NCI-H2196 (cell line): ENCODE measurements around the gene DNAH10.

Experiments
- DNase-seq: peaks from one replicate; lab custom pipeline; 2025; ENCODE audit not compliant: unreplicated experiment; lab: John Stamatoyannopoulos, UW

DNAH10 gene

DNA sequence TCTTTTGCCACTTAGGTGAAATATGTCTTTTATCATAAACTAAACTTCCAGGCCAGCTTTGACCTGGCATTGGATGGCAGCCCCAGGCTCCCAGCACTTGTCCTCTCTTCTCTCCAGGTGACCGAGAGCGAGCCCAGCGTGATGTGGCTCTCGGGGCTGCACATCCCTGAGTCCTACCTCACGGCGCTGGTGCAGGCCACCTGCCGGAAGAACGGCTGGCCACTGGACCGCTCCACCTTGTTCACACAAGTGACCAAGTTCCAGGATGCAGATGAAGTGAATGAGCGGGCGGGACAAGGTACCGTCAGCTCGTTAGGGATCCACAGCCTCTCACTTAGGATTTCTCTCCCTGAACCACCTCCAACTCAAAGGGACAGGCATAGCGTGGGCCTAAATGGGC, 171.1 kb downstream of the DNAH10 start:
- no peak for DNase-seq

DNA sequence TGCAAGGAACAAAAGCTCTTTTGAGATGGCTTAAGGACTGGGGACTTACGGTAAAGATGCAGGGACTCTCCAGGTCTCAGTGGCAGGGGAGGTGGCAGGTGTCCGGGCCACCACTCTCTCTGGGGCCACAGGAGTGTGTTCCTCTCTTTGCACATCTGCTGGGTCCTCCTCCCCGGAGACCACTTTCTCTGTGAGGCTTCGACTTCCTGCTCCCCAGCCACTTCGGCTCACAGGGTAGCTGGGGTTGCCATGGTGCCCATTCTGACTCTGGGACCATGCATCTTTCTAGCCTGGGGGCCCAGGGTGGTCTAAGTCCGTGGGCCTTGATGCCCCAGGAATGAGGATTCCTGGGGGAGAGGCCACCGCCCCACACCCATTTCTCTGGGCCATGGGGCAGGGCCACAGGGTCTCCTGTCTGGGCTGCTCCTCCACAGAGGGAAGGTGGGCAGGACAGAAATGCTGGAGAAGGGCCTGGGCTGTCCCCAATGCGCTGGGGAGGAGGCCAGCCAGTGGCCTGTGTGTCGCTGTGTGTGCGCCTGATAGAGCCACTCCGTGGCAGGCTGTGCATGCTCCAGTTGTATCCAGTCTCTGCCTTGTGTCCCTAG, 172.0 kb downstream of the DNAH10 start:
- no peak for DNase-seq

DNA sequence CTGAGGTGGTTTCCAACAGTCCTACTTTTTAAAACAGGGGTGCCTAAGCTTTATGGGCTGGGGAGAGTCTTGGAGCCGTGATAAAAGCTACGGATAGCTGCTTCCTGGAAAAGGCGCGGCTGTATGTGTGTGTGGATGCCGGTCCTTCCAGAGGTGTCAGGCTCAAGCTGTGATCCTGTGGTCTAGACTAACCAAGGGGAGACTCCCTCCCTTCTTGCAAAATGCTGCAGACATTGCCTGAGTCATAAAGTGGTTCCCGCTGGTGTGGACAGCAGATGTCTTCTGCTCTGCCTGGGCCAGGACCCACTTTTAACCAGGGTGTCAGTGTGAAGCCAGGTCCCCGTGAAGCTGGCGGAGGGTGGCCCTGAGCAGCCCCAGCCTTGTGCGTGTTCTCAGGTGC, 172.7 kb downstream of the DNAH10 start:
- DNase-seq = no peak

DNA sequence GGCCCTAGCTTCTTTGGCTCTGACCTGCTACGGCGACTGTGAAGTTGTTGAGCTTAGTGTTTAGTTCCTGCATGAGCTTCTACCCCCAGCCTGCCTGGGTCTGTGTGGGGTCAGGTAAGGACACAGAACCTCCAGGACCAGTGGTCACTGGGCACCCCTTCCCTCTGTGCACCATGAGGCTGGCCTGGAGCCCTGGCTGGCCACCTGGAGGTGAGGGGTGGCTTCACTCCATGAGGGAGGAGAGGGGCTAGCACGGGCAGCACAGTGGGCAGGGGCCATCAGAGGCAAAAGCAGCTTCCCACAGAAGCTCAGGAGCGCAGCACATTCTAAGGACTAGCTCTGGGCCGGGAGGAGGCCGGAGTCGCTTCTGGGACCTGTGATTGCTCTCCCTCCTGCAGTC, 173.9 kb downstream of the DNAH10 start:
- DNase-seq = no peak

DNA sequence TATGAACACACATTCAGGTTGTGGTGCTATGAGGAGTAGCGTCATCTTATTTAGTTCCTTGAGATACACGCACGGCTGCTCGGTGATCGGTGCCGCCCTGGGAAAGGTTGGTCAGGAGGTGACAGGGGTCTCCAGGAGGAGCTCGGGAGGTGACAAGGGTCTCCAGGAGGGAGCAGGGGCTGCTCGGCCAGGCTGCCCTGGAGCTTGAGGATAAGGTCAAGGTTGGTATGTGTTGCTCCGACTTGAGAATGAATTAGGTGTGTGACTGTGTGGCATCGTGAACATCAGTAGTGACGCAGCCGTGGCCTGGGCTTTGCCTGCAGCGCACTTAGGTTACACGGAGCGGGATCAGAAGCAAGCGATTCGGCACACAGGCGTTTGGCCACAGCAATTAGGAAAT, 174.4 kb downstream of the DNAH10 start:
- DNase-seq = no peak

DNA sequence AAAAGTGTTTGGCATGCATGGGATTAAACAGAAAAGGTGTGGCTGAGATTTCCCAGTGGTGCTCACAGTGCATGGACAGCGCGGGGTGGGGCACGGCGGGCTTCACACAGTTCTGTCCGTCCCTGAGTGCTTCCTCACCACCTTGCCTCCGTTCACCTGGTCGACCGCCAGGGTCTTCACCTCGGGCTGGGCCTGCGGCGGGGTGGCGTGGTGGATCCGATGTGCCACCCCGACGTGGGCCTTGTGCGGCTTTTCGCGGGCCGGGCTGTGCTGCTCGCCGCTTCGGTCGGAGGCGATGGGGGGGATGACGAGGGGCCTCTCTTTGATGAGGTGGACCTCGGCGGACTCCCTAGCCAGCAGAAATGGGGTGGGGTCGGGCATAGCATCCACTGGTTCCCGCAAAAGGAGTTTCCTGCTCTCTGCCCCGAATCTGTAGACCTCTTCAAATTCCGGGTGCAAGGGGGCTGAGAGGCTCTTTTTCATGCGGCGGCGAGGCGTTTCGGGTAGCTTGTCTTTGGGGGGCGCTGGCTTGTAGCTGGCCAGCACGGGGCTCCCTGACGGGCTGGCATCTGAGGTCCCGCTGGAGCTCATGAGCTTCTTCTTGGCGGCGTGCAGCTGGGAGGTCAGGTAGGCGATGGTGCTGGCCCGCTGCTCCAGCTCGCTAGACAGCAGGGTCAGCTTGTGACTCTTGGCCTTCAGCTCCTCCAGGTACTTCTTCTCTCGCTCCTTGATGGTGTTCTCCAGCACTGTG, 175.0 kb downstream of the DNAH10 start:
- DNase-seq = no peak

DNA sequence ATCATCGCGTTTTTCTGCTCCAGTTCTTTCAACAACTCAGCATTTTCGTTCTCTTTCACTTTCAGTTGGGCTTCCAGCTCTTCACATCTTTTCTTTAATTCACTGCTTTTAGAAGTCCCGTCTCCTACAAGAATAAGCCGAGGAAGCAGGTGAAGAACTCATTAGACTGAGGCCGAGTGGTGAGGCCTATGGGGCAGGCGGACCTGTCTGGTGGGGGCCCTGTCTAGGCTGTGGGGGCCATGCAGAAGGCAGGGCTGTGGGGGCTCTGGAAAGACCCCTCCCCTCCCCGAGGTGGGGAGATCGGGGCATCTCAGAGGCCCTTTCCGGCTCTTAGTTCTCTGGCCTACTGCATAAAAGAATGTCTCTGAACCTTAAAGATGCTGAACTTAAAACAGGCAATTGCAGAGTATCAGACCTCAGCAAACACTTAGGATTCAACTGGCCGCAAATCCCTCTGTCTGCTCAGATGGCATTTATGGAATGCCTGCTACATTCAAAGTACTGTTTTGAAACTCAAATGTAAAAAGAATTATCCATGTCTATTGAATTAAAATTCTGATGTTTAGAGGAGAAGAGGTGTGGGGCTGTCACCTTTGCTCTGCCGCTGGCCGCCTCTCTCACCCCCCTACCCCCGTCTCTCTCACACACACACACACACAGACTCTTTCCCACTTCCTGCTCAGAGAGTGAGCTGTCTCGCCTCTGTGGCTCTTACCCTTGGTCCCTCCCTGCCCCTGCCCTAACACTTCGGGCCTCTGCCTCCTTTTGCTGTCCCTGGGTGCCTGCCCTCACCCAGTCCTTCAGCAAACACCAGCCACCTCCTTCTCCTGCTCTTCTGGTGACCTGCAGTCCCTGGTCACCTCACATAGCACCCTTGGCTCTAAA, 175.8 kb downstream of the DNAH10 start:
- no peak for DNase-seq

DNA sequence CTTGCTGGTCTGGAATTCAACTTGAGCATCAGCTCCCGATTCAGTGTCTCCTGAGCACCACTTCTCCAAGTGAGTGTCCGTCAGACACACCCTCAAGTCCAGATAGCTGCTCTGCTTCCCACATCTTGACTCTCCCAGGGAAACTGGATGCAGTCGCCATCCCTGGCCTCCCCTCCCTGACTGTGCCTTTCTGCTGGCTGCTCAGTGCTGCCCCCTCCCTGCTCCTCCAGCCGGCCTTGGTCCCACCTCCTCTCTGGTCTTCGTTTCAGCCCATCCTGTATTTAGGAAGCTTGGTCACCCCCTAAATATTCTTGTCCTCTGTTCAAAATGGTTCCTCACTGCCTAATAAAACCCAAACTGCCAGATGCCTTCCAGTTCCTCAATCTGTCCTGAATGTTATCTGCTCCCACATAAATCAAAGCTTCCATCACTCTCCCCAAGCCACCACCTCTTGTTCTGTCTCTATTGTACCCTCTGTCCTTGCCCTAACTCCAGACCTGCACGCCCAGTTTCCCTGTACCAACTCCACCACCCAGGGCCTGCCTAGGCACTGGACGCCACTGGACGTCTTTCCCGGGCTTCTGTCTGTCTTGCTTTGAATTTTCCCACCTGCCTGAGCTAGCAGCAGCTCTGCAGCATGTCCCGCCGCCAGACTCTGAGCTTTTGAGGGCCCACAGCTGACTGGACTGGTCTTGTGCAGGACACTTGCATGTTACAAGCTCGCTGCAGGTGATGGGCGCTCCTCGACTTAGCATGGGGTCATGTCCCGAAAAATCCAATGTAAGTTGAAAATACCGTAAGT, 176.8 kb downstream of the DNAH10 start:
- DNase-seq = no peak

DNA sequence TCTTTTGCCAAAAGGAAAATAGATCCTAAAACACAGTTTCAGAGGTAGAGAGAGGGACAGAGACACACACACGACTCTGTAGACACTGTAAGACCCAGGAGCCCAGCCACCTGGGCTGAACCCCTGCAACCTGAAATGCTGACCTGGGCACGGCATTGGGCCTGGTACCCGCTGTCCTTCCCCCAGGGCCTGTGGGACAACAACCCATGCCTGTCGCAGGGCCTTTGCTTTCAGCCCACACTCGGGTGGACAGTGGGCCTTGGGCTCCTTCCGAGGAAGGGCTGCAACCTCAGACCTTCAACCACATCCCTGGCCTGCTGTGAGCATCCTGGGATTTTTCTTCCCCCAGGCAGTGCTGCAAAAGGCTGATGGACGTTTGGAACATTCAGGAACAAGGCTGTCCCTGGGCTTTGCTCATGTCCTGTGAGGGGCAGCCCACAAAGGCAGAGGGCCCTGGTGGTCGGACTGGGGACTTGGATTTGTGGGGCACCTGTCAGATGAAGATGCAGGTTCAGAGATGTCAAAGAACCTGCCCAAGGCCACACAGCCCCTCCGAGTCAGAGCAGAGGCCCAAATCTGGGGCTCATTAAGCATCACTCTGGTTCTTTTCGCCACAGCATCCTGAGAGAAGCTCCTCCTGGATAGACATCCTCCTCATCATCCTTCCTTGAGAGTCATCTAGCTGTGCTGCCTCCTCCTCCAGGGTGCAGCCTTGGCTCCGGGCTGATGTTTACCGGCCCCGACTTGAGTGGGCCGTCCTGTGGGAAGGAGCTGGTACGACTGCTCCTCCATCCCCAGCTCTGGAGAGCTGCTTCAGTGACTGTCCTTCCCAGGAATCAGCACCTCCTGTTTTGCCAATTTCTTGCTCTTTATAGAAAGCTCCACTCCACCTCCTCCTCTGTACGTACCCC, 177.9 kb downstream of the DNAH10 start:
- no peak for DNase-seq

DNA sequence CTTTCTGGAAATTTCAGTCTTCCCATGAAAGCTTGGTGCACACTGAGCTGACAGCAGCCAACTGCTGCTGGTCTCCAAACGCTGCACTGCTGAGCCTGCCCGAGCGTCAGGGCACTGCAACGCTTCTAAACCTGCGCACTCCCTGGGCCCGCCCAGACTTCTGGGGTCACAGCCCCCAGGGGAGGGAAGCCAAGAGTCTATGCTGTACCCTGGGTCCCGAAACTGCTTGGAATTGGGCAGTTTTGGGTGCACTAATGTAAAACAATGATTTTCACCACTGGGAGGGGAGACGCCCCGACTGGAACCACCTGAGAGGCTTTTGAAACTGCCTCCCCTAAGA, 178.5 kb downstream of the DNAH10 start:
- no peak for DNase-seq

DNA sequence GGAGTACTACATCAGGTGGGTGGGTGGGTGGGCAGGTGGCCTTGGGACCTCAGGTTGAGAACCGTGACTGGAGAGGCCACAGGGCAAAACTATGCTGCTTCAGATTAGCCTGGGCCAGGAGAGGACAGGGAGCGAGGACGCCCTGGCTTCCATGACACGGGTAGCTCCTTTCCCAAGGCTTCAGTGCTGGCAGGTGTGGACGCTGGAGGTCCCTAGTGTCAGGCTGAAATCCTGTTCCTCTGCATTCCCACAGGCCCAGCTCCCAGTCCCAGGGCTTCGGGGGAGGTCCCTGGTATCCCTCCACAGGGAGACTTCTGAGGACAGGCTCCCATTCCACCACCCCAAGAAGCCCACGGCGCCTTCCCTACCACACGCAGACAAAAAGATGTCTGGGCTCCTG, 178.9 kb downstream of the DNAH10 start:
- DNase-seq = no peak

DNA sequence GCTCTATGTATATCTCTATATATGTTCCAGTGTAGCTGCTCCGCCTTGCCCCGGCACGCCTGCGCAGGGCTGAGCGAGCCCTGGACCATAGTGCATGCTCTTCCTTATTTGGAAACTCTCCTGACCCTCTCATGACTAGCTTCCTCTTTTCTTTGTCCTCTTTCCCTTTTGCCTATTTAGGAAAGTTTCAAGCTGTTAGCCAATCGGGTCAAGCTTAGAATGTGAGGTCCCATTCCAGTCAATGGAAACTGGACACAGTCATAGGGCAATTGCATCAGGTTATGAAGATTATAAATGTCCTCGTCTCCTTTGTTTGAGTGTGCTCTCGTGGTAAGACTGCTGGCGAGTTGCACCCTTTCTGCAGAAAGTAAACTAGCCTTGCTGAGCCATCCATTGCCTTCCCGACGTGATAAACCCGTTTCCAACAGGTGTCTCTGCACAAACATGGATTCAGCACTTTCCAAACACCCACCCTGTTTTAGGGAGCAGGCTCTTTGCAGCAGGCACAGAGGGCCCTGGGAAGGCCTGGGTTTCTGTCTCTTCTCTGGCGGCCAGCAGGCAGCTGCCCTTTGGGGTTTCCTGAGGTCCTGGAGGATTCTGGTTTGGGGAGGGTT, 179.6 kb downstream of the DNAH10 start:
- no peak for DNase-seq

DNA sequence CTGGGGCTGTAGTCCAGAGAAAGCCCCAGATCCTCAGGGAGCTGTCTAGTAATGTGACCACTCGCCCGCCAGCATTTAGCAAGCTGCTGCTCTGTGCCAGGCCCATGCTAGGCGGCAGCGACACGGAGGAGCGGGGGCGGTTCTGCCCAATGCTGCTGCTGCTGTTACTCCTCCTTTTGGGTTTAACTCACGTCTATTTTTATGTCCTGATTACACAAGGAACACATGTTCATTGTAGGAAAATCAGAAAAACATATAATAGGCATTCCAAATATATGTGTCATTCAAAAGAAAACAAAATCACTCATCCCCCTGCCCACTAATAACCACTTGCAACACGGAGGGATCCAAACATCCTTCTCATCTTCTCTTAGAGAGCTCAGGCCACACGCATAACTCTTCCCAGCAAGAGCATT, 180.1 kb downstream of the DNAH10 start:
- DNase-seq = no peak

DNA sequence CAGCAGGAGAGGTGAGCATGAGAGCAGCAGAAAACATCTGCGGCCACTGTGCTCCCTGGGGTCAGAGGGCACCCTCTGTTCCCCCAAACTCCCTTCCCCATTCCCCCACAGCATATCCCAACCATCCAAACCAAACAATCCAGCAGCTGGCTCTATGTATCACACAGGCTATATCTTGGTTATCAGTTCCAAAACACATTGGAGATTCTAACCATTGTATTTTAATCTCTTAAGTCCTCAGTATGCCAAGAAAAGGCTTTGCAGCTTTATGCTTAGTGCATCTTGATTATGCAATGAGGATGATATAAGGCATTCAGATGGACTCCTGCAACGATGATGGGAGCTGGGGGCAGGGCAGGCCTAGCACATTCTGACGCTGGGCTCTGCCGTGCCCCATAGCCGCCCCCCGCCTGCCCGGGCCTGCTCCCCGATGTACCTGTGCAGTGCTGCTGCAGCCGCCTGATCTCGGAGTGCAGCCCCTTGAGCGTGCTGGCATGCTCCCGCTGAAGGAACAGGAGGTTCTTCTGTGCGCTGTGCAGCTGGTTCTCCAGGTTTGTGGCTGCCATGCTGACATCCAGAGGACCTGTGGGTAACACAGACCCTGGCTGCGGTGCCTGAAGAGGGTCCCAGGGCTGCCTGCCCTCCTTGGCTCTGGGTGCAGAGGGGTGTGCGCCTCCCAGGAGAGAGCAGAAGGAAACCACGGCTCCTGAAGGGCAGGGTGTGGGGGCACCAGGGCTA, 181.0 kb downstream of the DNAH10 start:
- DNase-seq = no peak

DNA sequence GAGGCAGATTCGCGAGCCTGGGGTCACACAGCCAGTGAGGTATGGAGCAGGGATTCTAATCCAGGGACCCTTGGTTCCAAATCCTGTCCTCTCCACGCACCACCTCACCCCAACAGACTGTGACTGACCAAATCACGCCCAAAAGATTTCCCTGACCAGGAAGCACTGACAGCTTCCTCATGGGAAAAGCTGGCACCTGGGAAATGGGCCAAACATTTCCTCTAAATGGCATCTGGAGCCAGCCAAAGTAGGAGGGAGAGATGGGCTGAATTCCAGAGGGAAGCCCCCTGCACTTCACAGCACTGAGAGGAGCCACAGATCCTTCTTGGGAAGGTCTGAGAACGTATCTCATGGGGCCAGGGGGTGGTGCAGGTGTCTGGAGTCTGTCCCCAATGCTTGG, 181.7 kb downstream of the DNAH10 start:
- no peak for DNase-seq

DNA sequence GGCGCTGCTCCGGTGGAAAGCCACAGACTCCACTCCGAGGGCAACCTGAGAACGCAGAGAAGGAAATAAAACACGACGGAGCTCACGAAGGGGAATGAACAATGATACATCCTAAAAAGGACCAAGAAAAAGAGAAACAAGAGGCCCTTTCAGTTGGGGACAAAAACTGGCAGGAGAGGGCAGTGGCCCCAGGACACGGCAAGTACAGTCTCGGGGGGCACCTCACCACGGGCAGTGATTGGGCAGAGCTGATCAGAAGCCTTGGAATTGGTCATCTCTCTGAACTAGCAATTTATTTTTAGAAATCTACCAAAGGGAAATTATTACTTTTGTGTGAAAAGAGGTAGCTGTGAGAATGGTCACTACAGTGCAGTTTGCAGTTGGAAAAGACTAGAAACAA, 182.6 kb downstream of the DNAH10 start:
- no peak for DNase-seq

DNA sequence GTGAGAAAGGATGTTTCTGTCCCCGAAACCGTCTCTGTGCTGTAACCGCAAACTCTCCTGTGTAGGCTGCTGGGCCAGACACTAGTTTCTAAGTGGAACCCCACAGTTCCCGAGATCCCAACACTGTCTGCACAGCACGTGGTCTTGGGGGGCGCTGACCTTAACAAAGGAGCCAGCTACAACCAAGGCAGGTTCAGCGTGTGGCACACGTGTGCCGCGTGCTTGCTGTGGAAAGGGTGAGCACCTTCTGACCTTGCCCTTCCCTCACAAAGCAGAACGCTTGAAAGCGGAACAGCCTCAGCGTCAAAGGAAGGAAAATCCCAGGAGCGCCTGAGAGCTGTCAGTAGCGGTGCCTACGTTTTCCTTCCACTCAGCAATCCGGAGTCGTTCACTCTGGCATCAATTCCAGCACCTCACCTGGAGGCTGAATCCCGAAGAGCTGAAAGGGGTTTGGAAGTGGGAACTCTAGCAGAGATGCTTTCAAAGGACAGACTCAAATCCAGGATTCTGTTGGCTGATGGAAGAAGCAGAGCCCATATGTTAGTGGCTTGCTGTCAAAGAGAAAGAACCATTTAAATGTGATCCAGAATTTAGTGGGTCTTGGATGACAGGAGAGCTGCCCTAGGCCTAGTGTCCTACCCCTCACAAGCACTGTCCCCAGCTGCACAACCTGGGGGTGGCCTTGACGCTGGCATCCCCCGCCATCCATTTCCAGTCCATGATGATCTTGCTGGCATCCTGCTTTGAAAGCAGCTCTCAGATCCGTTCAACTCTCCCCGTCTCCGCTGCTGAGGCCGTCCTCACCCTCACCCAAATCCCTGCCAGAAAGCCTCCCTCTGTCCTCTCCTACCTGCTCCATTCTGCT, 183.4 kb downstream of the DNAH10 start:
- DNase-seq = no peak

DNA sequence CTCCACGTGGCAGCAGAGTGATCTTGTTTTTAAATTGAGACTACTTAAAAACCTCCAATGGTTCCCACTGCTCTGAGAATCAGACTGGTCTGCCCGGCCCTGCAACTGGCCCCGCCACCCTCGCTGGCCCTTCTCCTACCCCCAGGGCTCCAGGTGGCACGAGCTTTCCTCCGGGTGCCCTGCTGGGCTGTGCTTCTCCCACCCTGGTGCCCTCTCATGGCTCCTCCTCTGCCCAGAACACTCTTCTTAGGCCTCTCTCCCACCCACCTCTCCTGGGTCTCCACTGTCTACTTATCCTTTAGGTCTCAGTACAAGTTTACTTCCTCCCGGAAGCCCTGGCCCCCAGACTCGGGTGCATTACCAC, 184.0 kb downstream of the DNAH10 start:
- no peak for DNase-seq
